ENCODE data around the gene CDH23.

Gene CDH23

DNA sequence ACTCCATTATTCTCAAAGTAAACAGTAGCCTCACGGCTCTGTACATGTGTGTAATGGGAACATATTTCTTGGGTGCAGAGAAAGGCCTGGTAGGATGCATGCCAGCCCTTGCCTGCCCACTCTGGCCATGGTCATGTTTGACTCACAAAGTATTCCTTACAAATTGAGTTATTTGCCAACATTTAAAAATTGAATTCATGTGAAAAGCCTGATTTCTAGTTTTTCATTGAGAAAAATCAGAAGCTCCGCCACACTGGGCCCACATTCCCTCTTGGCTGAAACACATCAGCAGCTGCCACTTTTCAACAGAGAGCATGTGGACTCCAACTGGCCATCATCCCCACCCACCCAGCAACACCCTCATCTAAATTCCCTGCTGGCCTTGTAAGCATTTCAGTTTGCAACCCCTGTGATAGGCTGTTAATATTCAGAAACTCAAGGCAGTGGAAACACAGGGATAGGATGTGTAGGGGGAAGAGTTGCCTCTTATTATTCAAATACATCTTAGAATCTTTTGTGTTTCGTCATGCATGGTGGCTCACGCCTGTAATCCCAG lies 40.9 kb downstream of the CDH23 start:
- TF ChIP-seq, protein P1, sequence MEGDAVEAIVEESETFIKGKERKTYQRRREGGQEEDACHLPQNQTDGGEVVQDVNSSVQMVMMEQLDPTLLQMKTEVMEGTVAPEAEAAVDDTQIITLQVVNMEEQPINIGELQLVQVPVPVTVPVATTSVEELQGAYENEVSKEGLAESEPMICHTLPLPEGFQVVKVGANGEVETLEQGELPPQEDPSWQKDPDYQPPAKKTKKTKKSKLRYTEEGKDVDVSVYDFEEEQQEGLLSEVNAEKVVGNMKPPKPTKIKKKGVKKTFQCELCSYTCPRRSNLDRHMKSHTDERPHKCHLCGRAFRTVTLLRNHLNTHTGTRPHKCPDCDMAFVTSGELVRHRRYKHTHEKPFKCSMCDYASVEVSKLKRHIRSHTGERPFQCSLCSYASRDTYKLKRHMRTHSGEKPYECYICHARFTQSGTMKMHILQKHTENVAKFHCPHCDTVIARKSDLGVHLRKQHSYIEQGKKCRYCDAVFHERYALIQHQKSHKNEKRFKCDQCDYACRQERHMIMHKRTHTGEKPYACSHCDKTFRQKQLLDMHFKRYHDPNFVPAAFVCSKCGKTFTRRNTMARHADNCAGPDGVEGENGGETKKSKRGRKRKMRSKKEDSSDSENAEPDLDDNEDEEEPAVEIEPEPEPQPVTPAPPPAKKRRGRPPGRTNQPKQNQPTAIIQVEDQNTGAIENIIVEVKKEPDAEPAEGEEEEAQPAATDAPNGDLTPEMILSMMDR (conservative IDR thresholded peaks at IDR 0.05), result no peak
- H3K27ac ChIP-seq, result no peak overlapping the region

DNA sequence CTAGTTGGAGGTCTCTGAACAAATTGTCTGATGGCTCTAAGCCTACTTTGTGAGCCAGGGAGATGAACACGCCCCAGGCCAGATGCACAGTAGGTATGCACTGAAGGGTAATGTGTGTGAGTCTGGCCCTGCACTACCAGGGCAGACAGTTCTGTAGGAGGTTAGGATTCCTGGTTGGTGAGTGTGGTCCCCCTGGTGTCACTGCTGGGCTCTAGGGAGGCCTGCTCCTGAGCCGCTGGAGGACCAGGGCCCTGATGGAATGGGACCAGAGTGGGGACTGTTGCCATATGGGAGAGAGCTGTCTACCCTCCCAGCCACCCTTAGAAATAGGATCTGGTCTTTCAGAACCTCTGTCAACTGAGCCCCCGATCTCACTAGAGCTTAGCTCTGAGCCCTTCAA lies 42.0 kb downstream of the CDH23 start:
- H3K27ac ChIP-seq, result no peak overlapping the region
- TF ChIP-seq, protein P1 (conservative IDR thresholded peaks at IDR 0.05), result no peak

DNA sequence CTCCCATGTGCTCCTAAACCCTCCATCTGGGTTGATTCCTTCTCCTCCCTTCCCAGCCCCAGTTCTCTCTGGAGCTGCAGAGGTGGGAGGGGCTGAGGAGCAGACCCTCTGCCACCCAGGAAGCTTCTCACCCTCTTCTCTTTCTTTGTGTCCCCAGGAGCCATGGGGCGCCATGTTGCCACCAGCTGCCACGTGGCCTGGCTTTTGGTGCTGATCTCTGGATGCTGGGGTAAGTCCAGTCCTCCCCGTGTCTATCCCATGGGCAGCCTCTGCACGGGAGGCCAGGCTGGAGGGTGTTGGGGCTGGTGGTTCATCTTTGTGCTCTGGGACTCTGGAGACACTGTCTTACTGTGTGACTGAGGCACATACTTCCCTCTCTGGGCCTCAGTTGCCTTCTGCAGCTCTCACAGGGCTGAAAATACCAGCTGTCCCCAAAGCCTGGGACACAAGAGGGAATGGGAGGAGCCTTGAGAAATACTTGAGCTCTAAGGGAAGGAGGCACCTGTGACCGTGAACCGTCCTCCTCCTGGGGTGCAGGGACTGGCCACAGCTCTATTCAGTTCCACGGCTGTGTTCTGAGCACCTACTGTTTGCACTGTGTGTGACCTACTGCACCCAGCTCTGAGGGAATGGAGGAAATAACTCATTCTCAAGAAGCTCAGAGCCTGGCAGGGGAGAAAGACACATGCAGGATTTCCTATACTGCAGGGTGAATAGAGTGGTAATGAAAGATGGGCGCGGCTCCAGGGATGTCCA lies 43.1 kb downstream of the CDH23 start:
- TF ChIP-seq, protein P1 (conservative IDR thresholded peaks at IDR 0.05), result no peak
- H3K27ac ChIP-seq, result no peak overlapping the region

DNA sequence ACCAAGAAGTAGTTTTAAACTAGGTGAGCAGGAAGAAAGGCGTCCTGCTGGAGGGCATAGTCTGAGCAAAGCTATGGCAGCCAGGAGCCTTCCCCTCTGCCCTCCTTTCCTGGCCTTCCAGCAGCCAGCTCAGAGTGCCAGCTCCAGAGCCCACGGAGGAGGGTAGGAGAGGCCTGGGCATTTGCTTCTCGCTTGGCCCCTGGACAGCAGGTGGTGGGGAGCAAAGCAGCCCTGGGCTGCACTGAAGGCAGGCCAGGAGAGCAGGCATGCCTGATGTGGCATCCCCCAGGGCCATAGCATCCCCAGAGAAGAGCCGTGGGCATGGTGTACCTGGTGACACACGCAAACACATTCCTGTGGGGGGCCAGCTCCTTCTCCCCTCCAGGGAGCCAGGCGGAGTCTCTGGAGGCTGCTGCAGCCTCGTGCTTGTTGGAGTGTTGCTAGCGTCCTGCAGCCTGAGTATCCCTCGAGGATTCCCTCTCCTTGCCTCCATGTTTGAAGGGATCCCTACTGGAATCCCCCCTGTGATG lies 43.9 kb downstream of the CDH23 start:
- no peak overlapping the region for H3K27ac ChIP-seq
- TF ChIP-seq, protein P1 (conservative IDR thresholded peaks at IDR 0.05), result no peak

DNA sequence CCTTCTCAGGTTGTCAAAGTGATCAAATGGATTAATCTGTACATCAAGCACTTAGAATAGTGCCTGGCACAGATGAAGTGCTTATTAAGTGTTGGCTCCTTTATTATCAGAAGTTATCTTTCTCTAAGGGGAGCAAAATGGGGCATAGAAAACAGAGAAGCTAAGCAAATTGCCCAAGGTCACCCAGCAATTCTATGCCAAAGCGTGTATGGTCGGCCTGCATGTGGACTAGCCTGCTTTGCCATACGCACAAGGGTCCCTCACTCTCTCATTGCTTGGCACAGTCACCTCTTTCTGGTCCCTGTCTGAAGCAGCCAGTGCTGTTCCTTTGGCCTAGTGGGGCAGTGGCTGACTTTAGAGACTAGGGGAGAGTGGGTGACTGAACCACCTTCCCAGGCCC lies 45.3 kb downstream of the CDH23 start:
- no peak overlapping the region for H3K27ac ChIP-seq
- TF ChIP-seq, protein P1 (conservative IDR thresholded peaks at IDR 0.05), result no peak

DNA sequence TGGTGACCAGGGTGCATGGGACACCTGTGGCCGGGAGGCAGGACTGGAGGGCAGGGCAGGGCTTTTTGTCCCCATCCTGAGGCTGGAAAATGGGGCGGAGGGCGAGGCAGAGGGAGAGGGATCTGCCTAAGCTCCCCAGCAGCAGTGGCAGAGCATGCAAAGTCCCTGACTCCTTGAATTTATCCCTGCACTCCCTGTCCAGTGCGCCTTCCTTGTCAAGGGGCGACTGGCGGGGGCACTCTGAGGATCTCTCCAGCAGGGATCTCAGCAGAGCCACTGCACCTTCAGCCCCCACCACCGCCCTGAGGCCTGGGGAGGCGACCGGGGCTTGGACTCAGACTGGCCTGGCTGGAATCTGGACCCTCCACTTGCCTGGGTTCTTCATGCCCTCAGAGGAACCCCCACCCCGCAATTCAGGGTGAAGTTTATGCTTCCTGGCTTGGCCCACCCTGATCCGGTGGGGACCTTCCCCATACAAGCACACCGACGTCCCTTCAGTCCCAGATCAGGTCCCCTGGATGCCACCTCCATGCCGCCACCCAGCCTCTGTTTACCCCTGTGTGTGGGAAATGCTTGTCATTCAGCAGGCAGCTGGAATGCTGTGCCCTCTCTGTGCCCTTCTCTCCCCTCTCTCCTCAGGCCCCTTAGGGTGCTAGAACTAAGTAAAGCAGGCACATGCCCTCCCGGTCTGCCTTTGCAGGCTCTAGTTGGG lies 46.3 kb downstream of the CDH23 start:
- H3K27ac ChIP-seq, result no peak overlapping the region
- TF ChIP-seq, protein P1 (conservative IDR thresholded peaks at IDR 0.05), result no peak

DNA sequence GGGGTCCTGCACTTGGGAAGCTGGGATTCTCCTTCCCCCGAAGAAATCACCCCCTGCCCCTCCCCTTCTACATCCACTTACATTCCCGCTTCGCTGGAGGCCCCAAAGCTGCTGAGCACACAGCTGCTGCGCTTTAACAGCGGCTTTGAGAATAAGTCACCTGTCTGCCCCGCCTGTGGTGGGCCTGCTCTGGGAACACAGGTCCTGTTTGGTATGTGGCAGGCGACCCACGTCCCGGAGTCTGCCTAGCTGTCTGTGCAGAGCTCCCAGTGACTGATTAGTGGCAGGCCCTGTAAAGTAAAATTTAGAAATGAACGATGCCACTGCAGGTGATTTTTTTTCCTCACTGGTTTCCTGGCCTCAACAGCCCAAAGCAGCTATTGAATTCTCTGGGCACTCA lies 47.0 kb downstream of the CDH23 start:
- TF ChIP-seq, protein P1 (conservative IDR thresholded peaks at IDR 0.05), result no peak

More for the DNA sequence above, 47.0 kb downstream of the CDH23 start:
- H3K27ac ChIP-seq, result no peak overlapping the region

All from VCaP (cell line).